Activated T-cell treated with anti-CD3 and anti-CD28 coated beads, Interleukin-2, amount 50 U/mL, for 72 hours (primary cell): ENCODE results near the gene COL18A1. TPM values are rescaled to one million over a fixed set of nuclear protein-coding genes. Genes with fewer than 3 reads are reported as not detected.

Source experiments
- ATAC-seq, 2 donors: fragments of 150-1000 bp; cut with Tn5 transposase; replicated peaks in 1 of 2; 2 replicates each; pipeline ENCODE4 v1.10.0; 2021; ENCODE audit warnings: moderate library complexity in 2 of 2, mild to moderate bottlenecking in 1 of 2
- DNase-seq, 2 donors: peaks; one replicate each; pipeline ENCODE4 v3.0.0; 2021 to 2022; ENCODE audit warnings: mixed read lengths in 1 of 2
- H3K27ac Mint-ChIP-seq: one replicate; pipeline ENCODE4 v1.8.0; 2022; ENCODE audit warnings: mild to moderate bottlenecking, moderate library complexity, mixed read lengths
- H3K27me3 Mint-ChIP-seq: one replicate; pipeline ENCODE4 v1.8.0; 2022; ENCODE audit warnings: low read depth, mixed read lengths
- H3K36me3 Mint-ChIP-seq, 2 donors: one replicate each; pipeline ENCODE4 v1.8.0; 2022; ENCODE audit warnings: mixed read lengths in 2 of 2, mild to moderate bottlenecking in 1 of 2; ENCODE audit not compliant: insufficient read depth in 2 of 2
- H3K4me1 Mint-ChIP-seq: one replicate; pipeline ENCODE4 v1.8.0; 2022; ENCODE audit warnings: low read depth, mixed read lengths
- H3K4me3 Mint-ChIP-seq, 2 donors: one replicate each; pipeline ENCODE4 v1.8.0; 2022; ENCODE audit warnings: mild to moderate bottlenecking in 2 of 2, mixed read lengths in 2 of 2, moderate library complexity in 2 of 2
- H3K9me3 Mint-ChIP-seq, 2 donors: one replicate each; pipeline ENCODE4 v1.8.0; 2022; ENCODE audit warnings: mixed read lengths in 2 of 2
- total RNA-seq, 2 donors: library from RNA; stranded (reverse); gene quantifications; one replicate each; pipeline ENCODE4 v1.2.3, GENCODE V29; 2022

COL18A1 gene
- total RNA-seq, 2 donors from 2014 or later = 4.9 to 7.5 TPM

DNA sequence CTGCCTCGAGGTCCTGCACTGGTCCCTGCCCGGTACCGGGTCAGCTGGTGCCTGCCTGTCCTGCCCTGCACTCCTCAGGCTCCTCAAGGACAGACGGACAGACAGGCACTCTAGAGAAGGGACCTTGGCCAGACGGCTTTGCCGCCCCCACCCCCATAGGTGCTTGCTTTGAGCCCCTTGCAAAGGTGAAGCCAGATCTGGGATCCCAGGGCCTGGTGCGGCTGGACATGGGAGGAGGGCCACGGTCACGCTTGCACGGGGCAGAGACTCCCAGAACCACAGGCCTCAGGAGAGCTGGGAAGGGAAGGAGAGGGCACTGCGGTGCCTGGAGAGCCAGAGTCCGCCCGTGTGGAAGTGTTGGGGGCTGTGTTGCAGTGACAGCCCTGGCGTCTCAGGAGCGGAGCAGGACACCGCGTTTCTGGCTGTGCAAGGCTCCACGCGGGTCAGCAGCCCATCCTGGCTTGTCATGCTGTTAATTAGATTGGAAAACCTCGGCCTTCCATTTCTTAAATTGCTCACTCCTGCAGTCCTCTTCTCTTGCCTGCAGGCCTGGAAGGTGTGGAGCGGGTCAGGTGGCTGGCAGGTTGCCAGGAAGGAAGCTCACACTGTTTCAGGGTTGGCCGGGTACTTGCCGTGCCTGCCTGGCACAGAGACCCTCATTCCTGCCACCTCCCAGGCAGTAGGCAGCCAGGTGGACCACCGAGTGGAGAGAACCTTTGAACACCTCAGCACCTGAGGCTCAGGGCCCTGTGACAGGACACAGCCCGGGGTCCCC is 16.3 kb downstream of the COL18A1 start:
- ATAC-seq (no peak), DNase-seq (no peak)
- H3K4me3 Mint-ChIP-seq = no peak overlapping the region
- no peaks in the 10 kb centered on the region for H3K4me1 Mint-ChIP-seq
- H3K27me3 Mint-ChIP-seq = no peaks in the 10 kb centered on the region
- H3K9me3 Mint-ChIP-seq = no peaks in the 10 kb centered on the region
- H3K36me3 Mint-ChIP-seq = no peaks in the 10 kb centered on the region
- H3K27ac Mint-ChIP-seq = no peak overlapping the region

DNA sequence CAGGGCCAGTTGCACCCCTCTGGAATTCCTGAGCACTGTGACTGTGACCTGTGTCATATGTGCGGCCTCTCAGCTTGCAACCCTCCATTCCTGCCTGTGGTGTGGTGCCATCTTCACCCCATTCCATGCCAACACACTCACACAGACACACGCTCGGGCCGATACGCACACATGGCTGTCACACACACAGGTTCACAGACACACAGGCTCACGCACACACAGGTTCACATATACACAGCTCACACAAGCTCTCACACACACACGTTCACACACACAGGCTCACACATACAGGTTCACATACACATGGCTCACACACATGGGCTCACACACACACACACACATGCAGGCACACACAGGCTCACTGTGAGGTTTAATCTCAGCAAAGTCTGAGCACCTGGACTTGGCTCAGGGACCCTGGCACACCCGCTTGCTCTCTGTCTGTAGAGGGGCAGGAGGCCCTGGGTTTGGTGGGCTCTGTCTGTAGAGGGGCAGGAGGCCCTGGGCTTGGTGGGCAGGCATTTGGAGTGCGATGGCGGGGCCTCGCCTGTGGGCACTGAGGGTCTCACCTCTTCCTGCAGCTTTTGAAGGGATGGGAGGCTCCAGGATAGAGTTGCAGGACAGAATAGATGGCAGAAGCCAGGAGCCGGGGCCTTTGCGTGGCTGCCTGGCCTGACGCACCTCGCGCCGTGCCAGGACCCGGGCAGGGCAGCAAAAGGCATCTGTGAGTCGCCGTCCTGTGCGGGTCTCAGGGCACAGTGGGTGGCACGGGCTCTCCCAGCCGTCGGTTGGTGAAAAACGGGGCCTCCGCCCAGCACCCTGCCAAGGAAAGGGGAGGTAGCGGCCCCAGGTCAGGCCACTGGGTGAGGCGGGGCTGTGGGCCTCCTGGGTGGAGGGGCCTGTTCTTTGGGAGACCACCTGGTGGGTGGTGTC is 17.1 kb downstream of the COL18A1 start:
- ATAC-seq (no peak), DNase-seq (no peak)
- Mint-ChIP-seq H3K27ac (no peak overlapping the region), H3K4me3 (no peak overlapping the region), H3K9me3 (no peaks in the 10 kb centered on the region), H3K36me3 (no peaks in the 10 kb centered on the region), H3K27me3 (no peaks in the 10 kb centered on the region), H3K4me1 (no peaks in the 10 kb centered on the region)

DNA sequence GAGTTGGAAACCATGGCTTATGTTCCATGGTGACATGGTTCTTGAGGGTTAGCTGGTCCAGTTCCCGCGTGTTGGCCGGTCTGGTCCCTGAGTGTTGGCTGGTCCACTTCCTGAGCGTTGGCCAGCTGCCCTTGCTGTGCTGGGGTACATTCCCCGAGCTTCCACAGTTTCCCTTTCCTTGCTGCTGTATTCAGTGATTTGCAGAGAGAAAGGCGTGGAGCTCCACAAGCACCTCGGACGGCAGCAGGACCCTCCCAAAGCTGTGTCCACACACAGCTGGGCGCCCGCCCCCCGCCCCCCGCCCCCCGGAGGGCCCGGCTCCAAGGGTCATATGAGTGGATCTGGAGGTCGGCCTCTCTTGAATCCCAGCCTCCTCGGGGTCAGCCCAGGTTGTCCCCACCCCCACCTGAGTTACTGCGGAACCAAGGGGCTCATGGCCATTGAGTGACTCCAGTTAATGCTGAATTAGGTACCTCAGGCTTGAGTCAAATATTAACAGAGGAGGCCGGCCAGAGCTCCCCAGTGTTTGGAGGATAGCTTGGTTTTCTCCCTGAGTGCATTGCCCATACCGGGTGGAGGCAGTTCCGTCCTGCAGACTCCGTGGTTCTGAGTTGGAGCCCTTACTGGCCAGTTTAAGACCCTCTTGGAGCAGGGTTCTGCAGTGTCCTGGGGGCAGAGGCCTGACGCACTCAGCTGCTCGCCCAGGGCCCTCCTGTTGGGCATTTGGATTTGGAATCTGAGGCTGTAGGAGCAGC is 18.4 kb downstream of the COL18A1 start:
- Mint-ChIP-seq H3K4me1 (no peaks in the 10 kb centered on the region), H3K27ac (no peak overlapping the region), H3K9me3 (no peaks in the 10 kb centered on the region), H3K36me3 (no peaks in the 10 kb centered on the region), H3K4me3 (no peak overlapping the region), H3K27me3 (no peaks in the 10 kb centered on the region)
- DNase-seq (no peak), ATAC-seq (no peak)

DNA sequence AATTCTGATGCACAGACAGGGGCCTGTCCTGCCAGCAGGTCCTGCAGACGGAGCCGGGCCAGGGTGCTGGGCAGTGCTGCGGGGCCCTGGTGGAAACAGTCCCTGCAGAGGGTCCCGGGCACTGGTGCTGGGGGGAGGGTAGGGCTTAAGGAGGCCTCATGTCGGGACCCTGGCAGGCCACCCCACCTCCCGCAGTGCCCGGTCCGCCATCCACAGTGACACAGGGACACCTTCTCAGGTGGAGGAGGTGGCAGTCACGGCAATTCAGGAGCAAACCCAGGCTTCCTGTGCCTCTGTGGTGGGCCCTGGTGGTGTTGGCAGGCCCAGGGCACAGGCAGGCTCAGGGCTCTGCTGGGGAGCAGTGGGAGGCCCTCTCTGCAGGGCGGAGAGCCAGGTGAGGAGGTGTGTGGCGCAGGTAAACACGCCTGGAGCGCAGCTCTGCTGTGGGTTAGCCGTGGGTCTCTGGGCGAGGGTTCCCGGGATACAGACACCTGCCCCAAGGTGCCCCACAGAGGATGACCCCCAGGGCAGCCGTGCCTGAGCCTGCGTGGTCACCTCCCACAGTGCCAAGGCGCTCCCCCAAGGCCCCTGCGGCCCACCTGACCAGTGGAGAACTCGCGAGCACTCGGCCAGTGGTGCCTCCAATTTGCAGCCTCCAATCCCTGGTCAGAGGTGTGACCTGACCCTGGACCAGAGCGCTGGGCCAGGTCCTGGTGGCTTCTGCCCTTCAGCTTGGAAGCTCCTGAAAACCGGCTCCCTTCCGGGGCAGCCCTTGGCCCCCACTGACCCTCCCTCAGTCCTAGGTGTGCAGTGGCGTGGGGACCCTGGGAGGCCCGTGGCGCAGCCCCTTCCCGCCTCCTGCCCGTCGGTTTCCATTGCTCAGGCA is 19.2 kb downstream of the COL18A1 start:
- H3K4me1 Mint-ChIP-seq = no peaks in the 10 kb centered on the region
- DNase-seq (no peak), ATAC-seq (no peak)
- H3K27ac Mint-ChIP-seq = no peak overlapping the region
- H3K27me3 Mint-ChIP-seq = no peaks in the 10 kb centered on the region
- no peak overlapping the region for H3K4me3 Mint-ChIP-seq
- H3K36me3 Mint-ChIP-seq = no peaks in the 10 kb centered on the region
- no peaks in the 10 kb centered on the region for H3K9me3 Mint-ChIP-seq

DNA sequence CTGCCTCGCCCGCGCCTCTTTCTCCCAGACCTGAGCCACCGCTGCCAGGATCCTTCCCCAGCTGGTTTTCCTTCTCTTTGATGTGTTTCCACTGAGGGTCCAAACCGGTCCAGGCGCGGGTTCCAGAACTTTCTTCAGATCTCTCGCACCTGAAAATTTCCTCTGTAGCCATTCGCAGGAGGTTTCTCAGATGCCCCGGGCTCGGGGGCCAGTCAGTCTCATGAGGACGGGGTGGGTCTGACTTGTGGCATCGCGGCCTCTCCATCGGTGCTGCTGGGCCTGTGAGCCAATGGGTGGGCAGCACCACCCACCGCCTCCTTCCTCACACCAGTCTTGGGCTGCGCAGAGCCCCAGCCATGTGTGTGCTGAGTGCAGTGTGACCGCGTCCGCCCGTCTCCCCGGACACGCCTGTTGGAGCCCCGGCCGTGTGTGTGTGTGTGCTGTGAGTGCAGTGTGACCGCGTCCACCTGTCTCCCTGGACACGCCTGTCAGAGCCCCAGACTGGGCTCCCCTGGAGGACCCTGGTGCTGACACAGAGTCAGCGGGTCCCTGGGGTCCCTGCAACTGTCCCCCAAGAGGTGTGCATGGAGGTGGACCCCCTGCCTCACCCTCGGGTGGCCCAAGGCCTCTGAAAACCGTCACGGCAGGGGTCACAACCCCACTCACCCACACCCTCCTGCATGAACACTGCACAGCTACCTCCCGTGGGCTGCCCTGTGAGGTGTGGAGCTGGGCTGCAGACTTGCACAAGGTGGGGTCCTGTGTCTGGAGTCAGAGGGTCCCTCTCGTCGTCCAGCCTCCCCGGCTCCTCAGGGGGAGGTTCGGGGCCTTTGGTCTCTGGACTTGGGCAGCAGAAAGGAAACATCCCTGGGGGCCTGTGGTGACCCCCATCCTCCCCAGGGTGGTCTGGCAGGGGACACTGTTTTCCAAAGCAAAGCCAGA is 20.2 kb downstream of the COL18A1 start:
- Mint-ChIP-seq H3K4me3 (no peak overlapping the region), H3K4me1 (no peaks in the 10 kb centered on the region), H3K36me3 (no peaks in the 10 kb centered on the region), H3K9me3 (no peaks in the 10 kb centered on the region), H3K27me3 (no peaks in the 10 kb centered on the region), H3K27ac (no peak overlapping the region)
- DNase-seq (no peak), ATAC-seq (no peak)

DNA sequence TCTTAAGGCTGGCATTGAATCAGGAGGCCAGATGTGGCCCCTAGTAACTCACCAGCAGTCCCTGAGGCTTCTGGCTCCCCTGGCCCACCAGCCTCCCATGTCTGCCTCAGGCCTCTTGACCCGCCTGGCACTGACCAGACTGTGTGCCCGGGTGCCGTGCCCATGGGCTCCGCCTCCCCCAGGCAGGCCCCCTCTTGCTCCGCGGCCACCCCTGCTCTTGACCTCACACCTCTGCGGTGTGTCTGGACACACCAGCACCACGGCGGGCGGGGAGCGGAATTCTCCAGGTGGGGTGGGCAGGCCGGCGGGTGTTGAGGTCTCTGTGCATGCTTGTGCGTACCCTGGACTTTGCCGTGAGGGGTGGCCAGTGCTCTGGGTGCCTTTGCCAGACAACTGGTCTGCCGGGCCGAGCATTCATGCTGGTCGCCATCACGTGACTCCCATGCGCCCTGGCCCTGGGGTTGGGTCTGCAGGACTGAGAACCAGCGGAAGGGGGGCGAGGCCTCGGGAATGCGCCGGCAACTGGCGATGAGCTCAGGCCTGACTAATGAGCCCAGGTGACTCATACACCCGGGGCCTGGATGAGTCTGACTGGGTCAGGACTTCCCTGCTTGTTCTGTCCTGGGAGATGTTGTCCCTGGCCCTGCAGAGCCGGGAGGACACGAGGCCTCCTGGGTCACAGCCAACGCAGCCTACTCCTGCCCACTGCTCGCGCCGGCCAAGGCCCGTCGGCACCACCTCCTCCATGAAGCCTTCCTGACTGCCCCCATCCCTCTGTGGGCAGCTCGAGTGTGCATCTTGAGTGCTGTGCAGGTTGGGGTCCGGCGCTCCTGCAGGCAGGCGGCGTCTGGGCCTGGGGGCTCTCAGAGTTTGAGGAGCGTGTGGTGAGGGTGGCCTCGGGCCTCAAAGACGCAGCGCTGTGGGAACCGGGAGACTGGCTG is 22.6 kb downstream of the COL18A1 start:
- H3K9me3 Mint-ChIP-seq = no peaks in the 10 kb centered on the region
- DNase-seq (no peak), ATAC-seq (no peak)
- H3K27ac Mint-ChIP-seq = no peak overlapping the region
- H3K4me1 Mint-ChIP-seq = no peaks in the 10 kb centered on the region
- H3K36me3 Mint-ChIP-seq = no peaks in the 10 kb centered on the region
- H3K27me3 Mint-ChIP-seq = no peaks in the 10 kb centered on the region
- H3K4me3 Mint-ChIP-seq = no peak overlapping the region

DNA sequence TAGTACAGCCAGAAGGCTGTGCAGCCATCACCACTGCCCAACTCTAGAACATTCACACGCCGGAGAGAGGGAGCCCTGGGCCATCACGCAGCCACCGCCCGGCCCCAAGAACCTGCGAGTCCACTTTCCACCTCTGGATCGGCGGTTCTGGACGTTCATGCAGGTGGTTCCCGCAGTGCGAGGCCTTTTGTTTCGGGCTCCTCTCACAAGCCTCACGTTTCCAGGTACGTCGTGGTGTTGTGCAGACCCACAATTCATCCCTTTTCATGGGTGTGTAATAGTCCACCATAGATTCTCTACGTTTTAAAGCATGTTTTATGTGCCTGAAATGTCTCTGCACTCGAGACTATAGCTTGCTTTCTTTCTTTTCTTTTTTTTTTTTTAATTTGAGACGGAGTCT is 23.6 kb downstream of the COL18A1 start:
- H3K27me3 Mint-ChIP-seq = no peaks in the 10 kb centered on the region
- H3K9me3 Mint-ChIP-seq = no peaks in the 10 kb centered on the region
- DNase-seq (no peak), ATAC-seq (no peak)
- H3K27ac Mint-ChIP-seq = no peak overlapping the region
- H3K4me3 Mint-ChIP-seq = no peak overlapping the region
- no peaks in the 10 kb centered on the region for H3K36me3 Mint-ChIP-seq
- H3K4me1 Mint-ChIP-seq = no peaks in the 10 kb centered on the region

DNA sequence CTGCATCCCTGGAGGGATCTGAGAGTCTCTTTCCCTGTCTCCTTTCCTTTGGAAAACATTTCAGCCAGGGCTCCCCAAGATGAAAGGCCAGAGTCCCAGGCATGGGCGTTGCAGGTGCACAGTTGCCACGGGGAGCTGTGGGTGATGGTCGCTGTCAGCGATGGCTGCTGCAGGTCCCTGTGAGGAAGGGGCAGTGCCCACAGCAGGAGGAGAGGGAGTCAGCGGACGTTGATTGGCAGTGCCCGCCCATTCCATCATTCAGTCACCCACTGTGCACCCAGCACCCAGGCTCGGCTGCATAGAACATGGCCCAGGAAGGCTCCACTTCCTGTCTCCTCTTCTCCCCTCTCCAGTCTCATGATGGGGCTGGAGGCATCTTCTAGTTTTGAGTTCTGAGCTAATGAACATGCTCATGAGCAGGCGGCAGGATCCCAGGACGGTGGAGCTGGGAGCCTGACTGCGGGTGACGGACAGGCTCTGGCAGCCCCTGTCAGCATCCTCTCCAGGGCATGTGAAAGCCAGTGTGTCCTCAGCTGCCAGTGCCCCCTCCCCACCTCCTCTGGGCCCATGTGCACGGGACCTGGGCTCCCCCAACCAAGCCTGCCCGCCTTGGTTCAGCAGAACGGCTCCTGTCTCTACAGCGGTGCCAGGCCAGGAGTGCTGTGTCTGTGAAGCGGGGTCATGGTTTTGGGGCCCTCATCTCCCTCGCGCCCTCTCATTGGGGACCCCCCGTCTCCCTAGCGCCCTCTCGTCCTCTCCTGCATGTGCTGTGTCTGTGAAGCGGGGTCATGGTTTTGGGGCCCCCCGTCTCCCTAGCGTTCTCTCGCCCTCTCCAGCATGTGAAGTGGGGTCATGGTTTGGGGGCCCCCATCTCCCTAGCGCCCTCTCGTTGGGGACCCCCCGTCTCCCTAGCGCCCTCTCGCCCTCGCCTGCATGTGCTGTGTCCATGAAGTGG is 24.5 kb downstream of the COL18A1 start:
- H3K27ac Mint-ChIP-seq = no peak overlapping the region
- H3K4me1 Mint-ChIP-seq = no peaks in the 10 kb centered on the region
- no peaks in the 10 kb centered on the region for H3K9me3 Mint-ChIP-seq
- H3K4me3 Mint-ChIP-seq = no peak overlapping the region
- no peaks in the 10 kb centered on the region for H3K27me3 Mint-ChIP-seq
- DNase-seq = no peak
- no peak for ATAC-seq
- H3K36me3 Mint-ChIP-seq = no peaks in the 10 kb centered on the region

DNA sequence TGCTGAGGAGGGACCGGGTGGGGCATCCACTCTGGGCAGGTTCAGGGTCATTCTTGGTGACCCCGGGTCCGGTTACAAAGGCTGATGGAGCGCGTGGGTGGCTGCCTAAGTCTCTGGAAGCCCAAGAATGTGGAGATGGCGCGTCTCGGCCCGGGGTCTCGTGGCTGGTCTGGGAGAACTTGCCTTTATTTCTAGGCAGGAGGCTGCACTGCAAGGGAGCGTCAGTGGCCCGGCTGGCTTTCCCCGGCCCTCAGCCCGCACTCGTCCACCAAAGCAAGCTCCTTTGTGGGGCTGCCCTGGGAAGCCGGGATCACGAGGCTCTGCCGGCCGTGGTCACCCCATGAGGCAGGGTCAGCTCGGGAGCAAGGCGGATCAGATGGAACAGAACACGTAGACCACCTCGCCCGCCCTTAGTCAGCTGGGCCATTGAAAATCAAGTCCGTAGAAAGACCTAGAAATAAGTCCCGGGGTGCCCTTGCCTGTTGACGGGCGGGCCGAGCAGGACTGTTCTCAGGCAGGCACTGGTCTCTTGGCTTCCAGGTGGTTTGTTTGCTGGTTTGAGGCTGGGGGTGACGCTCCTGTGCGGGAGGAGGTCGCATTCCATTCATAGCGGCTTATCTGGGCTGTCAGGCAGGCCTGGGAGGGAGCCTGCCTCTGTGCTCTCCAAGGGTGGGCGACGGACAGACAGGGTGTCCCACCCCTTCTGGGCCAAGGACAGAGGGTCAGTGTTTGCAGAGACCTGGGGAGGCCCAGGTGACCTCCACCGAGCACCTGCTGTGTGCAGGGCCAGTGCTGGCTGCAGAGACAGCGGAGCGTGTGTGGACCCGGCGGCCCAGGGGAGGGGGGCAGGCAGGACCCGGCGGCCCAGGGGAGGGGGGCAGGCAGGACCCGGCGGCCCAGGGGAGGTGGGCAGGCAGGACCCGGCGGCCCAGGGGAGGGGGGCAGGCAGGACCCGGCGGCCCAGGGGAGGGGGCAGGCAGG is 25.8 kb downstream of the COL18A1 start:
- Mint-ChIP-seq H3K36me3 (no peaks in the 10 kb centered on the region), H3K4me1 (no peaks in the 10 kb centered on the region), H3K27me3 (no peaks in the 10 kb centered on the region), H3K27ac (no peak overlapping the region), H3K4me3 (no peak overlapping the region), H3K9me3 (no peaks in the 10 kb centered on the region)
- ATAC-seq (no peak), DNase-seq (no peak)
